Measurements from ENCODE around the gene CSAG3. TPM values are rescaled to one million over a fixed set of nuclear protein-coding genes. Genes with fewer than 3 reads are reported as not detected.
"Not testable (repeated sequence)": the region's sequence is repeated elsewhere in the genome, so short reads cannot be mapped to it uniquely, and the experiment has no call there.

The CSAG3 gene
- total RNA-seq, 1 donor from 2014 or later, result 7.4 TPM

DNA sequence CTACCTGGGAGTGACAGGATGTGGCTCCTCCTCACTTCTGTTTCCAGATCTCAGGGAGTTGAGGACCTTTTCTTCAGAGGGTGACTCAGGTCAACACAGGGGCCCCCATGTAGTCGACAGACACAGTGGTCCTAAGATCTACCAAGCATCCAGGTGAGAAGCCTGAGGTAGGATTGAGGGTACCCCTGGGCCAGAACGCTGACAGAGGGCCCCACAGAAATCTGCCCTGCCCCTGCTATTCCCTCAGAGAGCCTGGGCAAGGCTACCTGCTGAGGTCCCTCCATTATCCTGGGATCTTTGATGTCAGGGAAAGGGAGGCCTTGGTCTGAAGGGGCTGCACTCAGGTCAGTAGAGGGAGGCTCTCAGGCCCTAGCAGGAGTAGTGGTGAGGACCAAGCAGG is 23.9 kb upstream of the CSAG3 start:
- H3K4me1 Mint-ChIP-seq (ENCODE audit: low read depth, unreplicated experiment), result no peaks in the 10 kb centered on the region
- no peak overlapping the region for H3K27ac Mint-ChIP-seq (ENCODE audit: unreplicated experiment)
- no peak for DNase-seq
- no peaks in the 10 kb centered on the region for H3K27me3 Mint-ChIP-seq (ENCODE audit: unreplicated experiment)
- H3K4me3 Mint-ChIP-seq (ENCODE audit: unreplicated experiment), result no peak overlapping the region
- H3K9me3 Mint-ChIP-seq (ENCODE audit: unreplicated experiment), result peaks cover 1% of the 10 kb centered on the region
- TF ChIP-seq, protein P1, sequence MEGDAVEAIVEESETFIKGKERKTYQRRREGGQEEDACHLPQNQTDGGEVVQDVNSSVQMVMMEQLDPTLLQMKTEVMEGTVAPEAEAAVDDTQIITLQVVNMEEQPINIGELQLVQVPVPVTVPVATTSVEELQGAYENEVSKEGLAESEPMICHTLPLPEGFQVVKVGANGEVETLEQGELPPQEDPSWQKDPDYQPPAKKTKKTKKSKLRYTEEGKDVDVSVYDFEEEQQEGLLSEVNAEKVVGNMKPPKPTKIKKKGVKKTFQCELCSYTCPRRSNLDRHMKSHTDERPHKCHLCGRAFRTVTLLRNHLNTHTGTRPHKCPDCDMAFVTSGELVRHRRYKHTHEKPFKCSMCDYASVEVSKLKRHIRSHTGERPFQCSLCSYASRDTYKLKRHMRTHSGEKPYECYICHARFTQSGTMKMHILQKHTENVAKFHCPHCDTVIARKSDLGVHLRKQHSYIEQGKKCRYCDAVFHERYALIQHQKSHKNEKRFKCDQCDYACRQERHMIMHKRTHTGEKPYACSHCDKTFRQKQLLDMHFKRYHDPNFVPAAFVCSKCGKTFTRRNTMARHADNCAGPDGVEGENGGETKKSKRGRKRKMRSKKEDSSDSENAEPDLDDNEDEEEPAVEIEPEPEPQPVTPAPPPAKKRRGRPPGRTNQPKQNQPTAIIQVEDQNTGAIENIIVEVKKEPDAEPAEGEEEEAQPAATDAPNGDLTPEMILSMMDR (IDR thresholded peaks at IDR 0.05; ENCODE audit: partially characterized antibody, unreplicated experiment), result no peak
- no peaks in the 10 kb centered on the region for H3K36me3 Mint-ChIP-seq (ENCODE audit: unreplicated experiment)

DNA sequence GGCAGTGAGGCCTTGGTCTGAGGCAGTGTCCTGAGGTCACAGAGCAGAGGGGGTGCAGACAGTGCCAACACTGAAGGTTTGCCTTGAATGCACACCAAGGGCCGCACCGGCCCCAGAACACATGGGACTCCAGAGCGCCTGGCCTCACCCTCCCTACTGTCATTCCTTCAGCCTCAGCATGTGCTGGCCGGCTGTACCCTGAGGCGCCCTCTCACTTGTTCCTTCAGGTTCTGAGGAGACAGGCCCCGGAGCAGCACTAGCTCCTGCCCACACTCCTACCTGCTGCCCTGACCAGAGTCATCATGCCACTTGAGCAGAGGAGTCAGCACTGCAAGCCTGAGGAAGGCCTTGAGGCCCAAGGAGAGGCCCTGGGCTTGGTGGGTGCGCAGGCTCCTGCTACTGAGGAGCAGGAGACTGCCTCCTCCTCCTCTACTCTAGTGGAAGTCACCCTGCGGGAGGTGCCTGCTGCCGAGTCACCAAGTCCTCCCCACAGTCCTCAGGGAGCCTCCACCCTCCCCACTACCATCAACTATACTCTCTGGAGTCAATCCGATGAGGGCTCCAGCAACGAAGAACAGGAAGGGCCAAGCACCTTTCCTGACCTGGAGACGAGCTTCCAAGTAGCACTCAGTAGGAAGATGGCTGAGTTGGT is 23.0 kb upstream of the CSAG3 start:
- Mint-ChIP-seq H3K27ac (ENCODE audit: unreplicated experiment) (no peak overlapping the region), H3K27me3 (ENCODE audit: unreplicated experiment) (no peaks in the 10 kb centered on the region), H3K36me3 (ENCODE audit: unreplicated experiment) (no peaks in the 10 kb centered on the region), H3K9me3 (ENCODE audit: unreplicated experiment) (peaks cover 1% of the 10 kb centered on the region), H3K4me1 (ENCODE audit: low read depth, unreplicated experiment) (no peaks in the 10 kb centered on the region), H3K4me3 (ENCODE audit: unreplicated experiment) (no peak overlapping the region)
- TF ChIP-seq, protein P1 (IDR thresholded peaks at IDR 0.05; ENCODE audit: partially characterized antibody, unreplicated experiment), result no peak
- no peak for DNase-seq

DNA sequence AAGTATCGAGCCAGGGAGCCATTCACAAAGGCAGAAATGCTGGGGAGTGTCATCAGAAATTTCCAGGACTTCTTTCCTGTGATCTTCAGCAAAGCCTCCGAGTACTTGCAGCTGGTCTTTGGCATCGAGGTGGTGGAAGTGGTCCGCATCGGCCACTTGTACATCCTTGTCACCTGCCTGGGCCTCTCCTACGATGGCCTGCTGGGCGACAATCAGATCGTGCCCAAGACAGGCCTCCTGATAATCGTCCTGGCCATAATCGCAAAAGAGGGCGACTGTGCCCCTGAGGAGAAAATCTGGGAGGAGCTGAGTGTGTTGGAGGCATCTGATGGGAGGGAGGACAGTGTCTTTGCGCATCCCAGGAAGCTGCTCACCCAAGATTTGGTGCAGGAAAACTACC is 22.5 kb upstream of the CSAG3 start:
- not testable (repeated sequence) for H3K4me3 Mint-ChIP-seq (ENCODE audit: unreplicated experiment); H3K4me1 Mint-ChIP-seq (ENCODE audit: low read depth, unreplicated experiment); H3K27ac Mint-ChIP-seq (ENCODE audit: unreplicated experiment); H3K36me3 Mint-ChIP-seq (ENCODE audit: unreplicated experiment); H3K27me3 Mint-ChIP-seq (ENCODE audit: unreplicated experiment); DNase-seq; H3K9me3 Mint-ChIP-seq (ENCODE audit: unreplicated experiment)

DNA sequence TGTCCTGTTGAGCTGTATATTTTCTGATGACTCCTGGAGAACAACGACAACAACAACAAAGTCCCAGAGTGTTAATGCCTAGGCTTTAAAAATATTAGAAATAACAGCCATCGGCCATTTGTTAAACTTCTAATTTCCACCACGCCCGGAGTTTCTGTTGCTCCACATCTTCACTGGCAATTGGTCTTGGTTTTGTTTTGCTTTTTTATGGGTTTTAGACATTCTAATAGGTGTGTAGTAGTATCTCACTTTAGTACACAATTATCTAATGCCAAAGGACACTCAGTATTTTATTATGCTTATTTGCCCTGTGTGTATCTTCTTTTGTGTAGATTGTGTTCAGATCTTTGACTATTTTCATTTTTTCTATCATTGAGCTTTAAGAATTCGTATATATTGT is 20.5 kb upstream of the CSAG3 start:
- no peak overlapping the region for H3K27ac Mint-ChIP-seq (ENCODE audit: unreplicated experiment)
- DNase-seq, result no peak
- H3K4me1 Mint-ChIP-seq (ENCODE audit: low read depth, unreplicated experiment), result no peaks in the 10 kb centered on the region
- peaks cover 1% of the 10 kb centered on the region for H3K9me3 Mint-ChIP-seq (ENCODE audit: unreplicated experiment)
- no peaks in the 10 kb centered on the region for H3K36me3 Mint-ChIP-seq (ENCODE audit: unreplicated experiment)
- TF ChIP-seq, protein P1 (IDR thresholded peaks at IDR 0.05; ENCODE audit: partially characterized antibody, unreplicated experiment), result no peak
- H3K4me3 Mint-ChIP-seq (ENCODE audit: unreplicated experiment), result no peak overlapping the region
- no peaks in the 10 kb centered on the region for H3K27me3 Mint-ChIP-seq (ENCODE audit: unreplicated experiment)

DNA sequence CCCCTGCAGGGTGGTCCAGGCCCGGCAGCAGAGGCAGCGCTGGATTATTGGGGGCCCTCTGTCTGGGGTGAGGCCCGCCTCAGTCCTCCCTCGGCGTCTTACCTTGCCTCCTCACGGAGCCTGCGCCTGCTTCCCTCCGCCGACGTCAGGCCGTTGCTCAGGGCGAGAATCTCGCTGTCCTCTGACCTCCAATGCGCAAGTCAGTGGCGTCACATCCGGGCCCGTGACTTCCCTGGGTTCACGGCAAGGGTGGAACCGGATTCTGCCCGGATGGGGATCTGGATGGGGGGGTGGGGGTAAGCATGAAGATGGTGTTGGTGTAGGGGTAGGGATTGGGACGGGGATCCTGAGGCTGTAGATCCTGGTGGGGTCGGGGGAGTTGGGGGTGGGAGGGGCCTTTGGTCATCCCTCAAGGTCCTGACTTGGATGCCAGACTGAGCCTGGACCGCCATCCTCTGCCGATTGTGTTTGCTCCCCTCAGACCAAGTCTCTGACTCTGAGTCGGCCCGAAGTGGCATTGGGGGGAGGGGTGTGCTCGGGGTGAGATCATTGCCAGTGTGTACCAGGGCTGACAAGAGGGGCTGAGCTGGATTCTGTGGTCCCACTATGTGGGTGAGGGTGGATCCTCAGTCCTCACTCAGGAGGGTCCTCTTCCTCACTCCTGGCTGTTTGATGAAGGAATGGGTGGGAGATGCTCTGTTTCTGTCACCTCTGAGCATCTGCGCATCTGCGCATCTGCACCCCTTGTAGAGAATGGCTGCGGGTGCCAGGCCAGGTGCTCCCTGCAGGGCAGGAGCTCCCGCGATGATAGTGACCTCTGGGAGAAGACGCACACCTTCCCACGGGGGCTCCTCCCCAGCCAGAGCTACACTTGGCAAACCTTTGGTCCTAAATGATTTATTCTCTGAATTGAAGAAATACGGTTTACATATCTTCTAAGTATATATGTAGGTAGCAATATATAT is 5.0 kb upstream of the CSAG3 start, which contains the start of gene MAGEA2:
TSS of gene MAGEA2 (minus strand) at position 157 of the 965 bp plus-strand sequence. CDS start 2,479 bp downstream, outside the sequence.
- not testable (repeated sequence) for H3K4me3 Mint-ChIP-seq (ENCODE audit: unreplicated experiment); DNase-seq; H3K27me3 Mint-ChIP-seq (ENCODE audit: unreplicated experiment); H3K27ac Mint-ChIP-seq (ENCODE audit: unreplicated experiment); H3K9me3 Mint-ChIP-seq (ENCODE audit: unreplicated experiment); H3K36me3 Mint-ChIP-seq (ENCODE audit: unreplicated experiment); H3K4me1 Mint-ChIP-seq (ENCODE audit: low read depth, unreplicated experiment)

DNA sequence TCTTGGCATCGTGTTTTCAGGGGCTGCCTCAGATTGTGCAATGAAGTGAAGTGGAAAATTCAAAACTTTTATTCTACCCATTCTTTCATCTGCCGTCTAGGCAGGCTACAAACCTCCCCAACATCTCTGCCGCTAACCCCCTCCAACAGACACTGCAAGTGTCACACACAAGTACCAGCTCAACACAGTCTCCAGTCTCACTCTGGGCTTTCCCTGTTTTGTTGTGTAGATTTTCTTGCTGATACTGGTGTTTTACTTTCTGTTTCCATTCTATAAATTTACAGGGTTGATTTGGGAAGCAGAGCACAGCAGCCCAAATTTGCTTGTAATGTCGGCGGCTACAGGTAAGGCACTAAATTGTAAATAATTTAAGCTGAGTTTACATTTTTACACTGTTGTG is 4.1 kb upstream of the CSAG3 start:
- H3K27me3 Mint-ChIP-seq (ENCODE audit: unreplicated experiment); H3K4me1 Mint-ChIP-seq (ENCODE audit: low read depth, unreplicated experiment); DNase-seq; H3K36me3 Mint-ChIP-seq (ENCODE audit: unreplicated experiment); H3K4me3 Mint-ChIP-seq (ENCODE audit: unreplicated experiment); H3K27ac Mint-ChIP-seq (ENCODE audit: unreplicated experiment); H3K9me3 Mint-ChIP-seq (ENCODE audit: unreplicated experiment): not testable (repeated sequence)

DNA sequence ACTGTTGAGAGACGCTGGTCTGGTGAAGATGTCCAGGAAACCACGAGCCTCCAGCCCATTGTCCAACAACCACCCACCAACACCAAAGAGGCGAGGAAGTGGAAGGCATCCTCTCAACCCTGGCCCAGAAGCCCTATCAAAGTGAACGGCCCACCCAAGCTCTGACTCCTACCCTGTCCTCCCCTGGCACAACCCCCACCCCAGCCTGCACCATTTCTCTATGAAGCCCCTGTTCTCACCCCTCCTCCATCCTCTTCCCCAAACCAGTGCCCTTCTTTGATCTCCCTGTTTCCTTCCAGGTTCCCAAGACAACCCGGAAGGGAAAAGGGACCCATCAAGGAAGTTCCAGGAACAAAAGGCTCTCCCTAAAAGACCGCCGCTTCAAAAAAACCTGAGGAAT is 526 bp downstream of the CSAG3 start:
- not testable (repeated sequence) for H3K36me3 Mint-ChIP-seq (ENCODE audit: unreplicated experiment); H3K9me3 Mint-ChIP-seq (ENCODE audit: unreplicated experiment); H3K4me3 Mint-ChIP-seq (ENCODE audit: unreplicated experiment); DNase-seq; H3K27ac Mint-ChIP-seq (ENCODE audit: unreplicated experiment); H3K4me1 Mint-ChIP-seq (ENCODE audit: low read depth, unreplicated experiment); H3K27me3 Mint-ChIP-seq (ENCODE audit: unreplicated experiment)

DNA sequence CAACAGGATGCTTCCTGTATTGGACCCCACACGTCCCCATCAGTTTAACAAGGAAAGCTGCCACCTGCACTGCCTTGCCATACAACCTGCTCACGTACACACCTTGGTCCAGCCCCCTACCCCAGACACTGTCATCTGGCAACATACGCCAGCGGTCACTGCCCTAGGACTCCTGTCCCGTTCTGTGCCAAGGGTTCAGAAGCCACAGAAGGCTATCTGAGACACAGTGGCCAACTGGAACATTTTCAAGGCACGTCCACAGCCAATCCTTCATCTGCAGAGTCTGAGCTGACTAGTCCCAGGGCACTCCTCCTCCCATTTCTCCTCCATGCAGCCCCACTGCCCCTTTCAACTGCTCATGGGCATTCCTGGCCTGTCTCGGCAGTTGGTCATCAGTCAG is 2.6 kb downstream of the CSAG3 start:
- DNase-seq; H3K9me3 Mint-ChIP-seq (ENCODE audit: unreplicated experiment); H3K36me3 Mint-ChIP-seq (ENCODE audit: unreplicated experiment); H3K4me1 Mint-ChIP-seq (ENCODE audit: low read depth, unreplicated experiment); H3K27me3 Mint-ChIP-seq (ENCODE audit: unreplicated experiment); H3K27ac Mint-ChIP-seq (ENCODE audit: unreplicated experiment); H3K4me3 Mint-ChIP-seq (ENCODE audit: unreplicated experiment): not testable (repeated sequence)

DNA sequence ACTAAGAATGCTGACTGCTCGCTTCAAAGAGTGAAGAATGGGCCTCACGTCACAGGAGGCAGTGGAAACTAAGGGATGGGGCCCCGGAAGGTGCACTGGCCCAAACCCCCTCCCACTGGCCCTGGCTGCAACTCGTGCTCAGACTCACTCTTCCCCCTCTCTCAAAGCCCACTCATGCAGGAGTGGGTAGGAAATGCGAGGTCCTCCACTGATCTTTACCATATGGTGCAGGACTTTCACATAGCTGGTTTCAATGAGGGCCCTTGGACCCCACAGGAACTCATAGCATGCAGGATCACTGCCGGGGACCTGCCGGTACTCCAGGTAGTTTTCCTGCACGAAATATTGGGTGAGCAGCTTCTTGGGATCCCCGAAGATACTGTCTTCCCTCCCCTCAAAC is 7.5 kb downstream of the CSAG3 start:
- H3K27ac Mint-ChIP-seq (ENCODE audit: unreplicated experiment); H3K27me3 Mint-ChIP-seq (ENCODE audit: unreplicated experiment); H3K4me3 Mint-ChIP-seq (ENCODE audit: unreplicated experiment); H3K9me3 Mint-ChIP-seq (ENCODE audit: unreplicated experiment); H3K36me3 Mint-ChIP-seq (ENCODE audit: unreplicated experiment); DNase-seq; H3K4me1 Mint-ChIP-seq (ENCODE audit: low read depth, unreplicated experiment): not testable (repeated sequence)

Measured in glutamatergic neuron (in vitro differentiated cells).